BJ (cell line): ENCODE measurements around the gene ARHGAP21. TPM values are rescaled to one million over a fixed set of nuclear protein-coding genes. Genes with fewer than 3 reads are reported as not detected.

Experiments used
- CTCF ChIA-PET: fragments of 350-600 bp; formaldehyde crosslinking; extraction: SDS; loops from one replicate; lab custom pipeline; 2021; ENCODE audit warnings: antibody characterized with exemption, inconsistent platforms; lab: Yijun Ruan, JAX
- POLR2A ChIA-PET: fragments of 300-600 bp; sonication (Branson Sonifier 250); formaldehyde crosslinking; extraction: SDS; loops from one replicate; lab custom pipeline; 2021; ENCODE audit warnings: antibody characterized with exemption; lab: Charles Lee
- DNase-seq: peaks from one replicate; pipeline ENCODE4 v3.0.0-alpha.2; 2011; ENCODE audit warnings: low read depth
- H3K27me3 ChIP-seq: 2 replicates; pipeline ENCODE4 v1.6.0; 2011; ENCODE audit warnings: low read length; ENCODE audit not compliant: control insufficient read depth, insufficient read depth
- H3K36me3 ChIP-seq: 2 replicates; pipeline ENCODE4 v1.5.1; 2011; ENCODE audit warnings: low read length; ENCODE audit not compliant: control insufficient read depth, insufficient read depth
- H3K4me3 ChIP-seq: 2 replicates; pipeline ENCODE4 v1.5.1; 2011; ENCODE audit warnings: low read depth, mild to moderate bottlenecking, control low read depth, low read length
- CTCF ChIP-seq: IDR thresholded peaks from 2 replicates; pipeline ENCODE4 v1.5.1; 2011; ENCODE audit warnings: low read depth, mild to moderate bottlenecking, control low read depth, inconsistent platforms, low read length, moderate library complexity; ENCODE audit not compliant: insufficient read depth
- polyA plus RNA-seq: library from polyadenylated mRNA; depleted of rRNA; stranded (reverse); fragments of >200 nt; gene quantifications from 2 replicates; pipeline ENCODE4 v1.2.3, GENCODE V29; 2011

ARHGAP21 gene
- polyA plus RNA-seq, 1 experiment, result 75.8 TPM

GRCh38 chr10:24744946-24745345 lies 21.3 kb upstream of the ARHGAP21 start:
- CTCF ChIA-PET, result interaction anchor here (0.6 kb wide), 1 partner anchor 324 kb away, joined by 3 read pairs; no protein-coding TSS in a partner anchor
- no peak for DNase-seq
- no peaks in the 10 kb centered on the region for H3K36me3 ChIP-seq

GRCh38 chr10:24740714-24741113 lies 17.0 kb upstream of the ARHGAP21 start:
- no peaks in the 10 kb centered on the region for H3K27me3 ChIP-seq
- POLR2A ChIA-PET, result no interaction called here
- DNase-seq, result no peak
- no peak overlapping the region for H3K4me3 ChIP-seq
- H3K36me3 ChIP-seq, result no peaks in the 10 kb centered on the region
- CTCF ChIA-PET, result no interaction called here
- TF ChIP-seq CTCF, result no peak

More at GRCh38 chr10:24744946-24745345, 21.3 kb upstream of the ARHGAP21 start:
- no peaks in the 10 kb centered on the region for H3K27me3 ChIP-seq
- no peak for TF ChIP-seq CTCF
- no peak overlapping the region for H3K4me3 ChIP-seq
- POLR2A ChIA-PET, result no interaction called here

- Histone ChIP-seq H3K27me3 (no peaks in the 10 kb centered on the region), H3K36me3 (no peaks in the 10 kb centered on the region), H3K4me3 (no peak overlapping the region)
- DNase-seq, result no peak
- POLR2A ChIA-PET, result no interaction called here
- no peak for TF ChIP-seq CTCF
- CTCF ChIA-PET, result interaction anchor here (0.8 kb wide), 1 partner anchor 13 kb away, joined by 4 read pairs; the partner anchor contains the start of gene ARHGAP21
These were observed 13.3 kb upstream of the ARHGAP21 start for GRCh38 chr10:24737001-24737400.

- TF ChIP-seq CTCF, result no peak
- H3K36me3 ChIP-seq, result no peaks in the 10 kb centered on the region
- POLR2A ChIA-PET, result no interaction called here
- CTCF ChIA-PET, result no interaction called here
- H3K27me3 ChIP-seq, result no peaks in the 10 kb centered on the region
- DNase-seq, result no peak
- H3K4me3 ChIP-seq, result no peak overlapping the region
These were observed 8.3 kb upstream of the ARHGAP21 start for GRCh38 chr10:24731942-24732341.

GRCh38 chr10:24730811-24731210 lies 7.1 kb upstream of the ARHGAP21 start:
- ChIA-PET CTCF (no interaction called here), POLR2A (no interaction called here)
- no peak for DNase-seq
- no peak overlapping the region for H3K4me3 ChIP-seq
- TF ChIP-seq CTCF, result no peak
- no peaks in the 10 kb centered on the region for H3K36me3 ChIP-seq
- H3K27me3 ChIP-seq, result no peaks in the 10 kb centered on the region
